NOMO-1 treated with DMSO at 0.1 percent for 48 hours (cell line): ENCODE data around the gene ETFA.

Source experiments
- DNase-seq: peaks from one replicate; lab custom pipeline; 2025; ENCODE audit not compliant: unreplicated experiment; lab: John Stamatoyannopoulos, UW

ETFA gene

GRCh38 chr15:76223521-76223920 lies 87.7 kb downstream of the ETFA start:
- DNase-seq = no peak

DNA sequence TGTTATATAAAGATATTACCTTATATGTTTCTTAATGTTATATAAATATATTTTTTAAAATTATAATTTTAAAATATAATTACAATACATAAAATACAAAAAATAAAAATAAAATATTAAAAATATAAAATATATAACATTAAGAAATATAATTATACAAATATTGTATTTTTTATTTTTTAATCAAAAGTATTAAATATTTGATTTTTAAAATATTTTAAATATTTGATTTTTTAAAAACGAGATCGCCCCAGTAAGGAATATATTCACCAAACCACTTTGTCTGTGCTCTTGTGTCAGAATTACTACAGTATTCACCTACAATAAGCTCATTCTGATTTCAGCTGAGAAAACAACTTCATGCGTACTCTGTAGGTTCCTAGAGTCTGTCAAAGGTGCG lies 89.1 kb downstream of the ETFA start:
- no peak for DNase-seq

DNA sequence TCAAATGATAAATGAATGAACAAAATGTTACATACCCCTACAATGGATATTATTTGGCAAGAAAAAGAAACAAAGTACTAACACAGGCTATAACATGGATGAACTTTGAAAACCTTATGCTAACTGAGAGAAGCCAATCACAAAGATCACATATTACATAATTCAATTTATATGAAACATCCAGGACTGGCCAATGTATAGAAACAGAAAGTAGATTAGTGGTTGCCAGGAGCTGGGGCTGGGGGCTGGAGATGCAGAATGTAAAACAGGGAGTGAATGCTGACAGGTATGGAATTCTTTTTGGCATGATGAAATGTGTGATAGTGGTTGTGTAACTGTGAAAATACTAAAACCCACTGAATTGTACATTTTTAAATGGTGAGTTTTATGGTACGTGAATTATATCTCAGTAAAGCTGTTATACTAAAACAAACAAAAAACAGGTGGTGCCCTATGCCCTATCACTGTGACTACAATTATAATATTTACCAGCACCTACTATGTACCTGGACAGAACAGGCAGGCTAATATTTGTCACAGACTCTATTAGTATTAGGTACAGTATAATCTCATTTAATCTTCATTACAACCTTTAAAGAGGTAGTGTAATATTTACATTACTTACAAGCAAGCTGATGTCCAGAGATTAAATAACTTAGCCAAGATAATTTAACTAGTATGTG lies 90.0 kb downstream of the ETFA start:
- DNase-seq = no peak

DNA sequence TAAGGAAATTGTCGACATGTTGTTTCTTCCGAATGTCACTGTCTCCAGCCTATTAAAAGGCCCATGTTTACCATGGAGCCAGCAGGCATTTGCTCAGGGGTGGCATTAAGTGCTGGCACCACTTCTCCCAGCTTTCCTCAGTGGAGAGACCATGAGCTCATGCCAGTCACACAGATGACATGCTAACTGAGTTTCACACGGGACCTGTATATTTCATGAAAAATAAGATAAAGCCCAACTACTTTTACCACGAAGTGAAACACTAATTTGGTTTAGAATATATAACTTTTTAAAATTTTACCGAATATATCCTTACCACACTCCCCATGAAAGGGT lies 93.4 kb downstream of the ETFA start:
- DNase-seq = no peak

DNA sequence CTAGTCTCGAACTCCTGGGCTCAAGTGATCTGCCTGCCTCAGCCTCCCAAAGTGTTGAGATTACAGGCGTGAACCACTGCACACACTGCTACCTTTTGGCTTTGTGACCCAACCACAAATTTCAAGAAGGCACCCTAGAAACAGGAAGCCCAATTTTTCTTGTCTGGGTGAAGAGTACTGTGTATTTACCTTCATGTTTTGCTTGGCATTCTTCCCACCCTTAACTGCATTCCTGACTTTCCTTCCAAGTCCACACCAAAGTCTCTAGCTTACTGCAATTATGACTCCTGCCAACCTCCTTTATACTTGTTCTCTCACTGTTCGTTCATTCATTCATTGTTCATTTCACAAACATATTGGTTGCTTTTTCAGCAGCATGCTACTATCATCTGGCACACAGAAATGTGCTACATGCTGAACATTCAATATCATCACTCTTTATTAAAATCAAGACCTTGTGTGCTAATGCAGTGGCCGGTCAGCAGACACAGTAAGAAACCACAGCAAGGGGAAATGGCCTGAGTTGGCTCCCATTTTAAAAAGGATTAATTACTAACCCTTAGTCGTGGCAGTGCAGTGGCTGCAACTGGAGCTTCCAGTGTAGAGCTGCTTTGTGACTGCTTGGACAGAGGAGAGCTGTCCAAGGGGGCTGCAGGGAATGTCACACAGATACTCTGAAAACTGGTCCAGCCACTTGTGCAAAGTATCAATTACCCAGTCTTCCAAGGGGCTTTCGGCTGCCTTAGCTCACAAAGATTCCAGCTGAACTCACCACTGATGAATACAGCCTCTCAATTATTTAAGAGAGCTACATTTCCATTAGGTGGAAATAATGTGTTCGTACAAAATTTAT lies 94.0 kb downstream of the ETFA start:
- no peak for DNase-seq

- no peak for DNase-seq
Observed at GRCh38 chr15:76215634-76216033, 95.6 kb downstream of the ETFA start.

GRCh38 chr15:76209942-76210341 lies 101.3 kb downstream of the ETFA start:
- DNase-seq = no peak

- DNase-seq = no peak
Observed at GRCh38 chr15:76209523-76209922, 101.7 kb downstream of the ETFA start.

DNA sequence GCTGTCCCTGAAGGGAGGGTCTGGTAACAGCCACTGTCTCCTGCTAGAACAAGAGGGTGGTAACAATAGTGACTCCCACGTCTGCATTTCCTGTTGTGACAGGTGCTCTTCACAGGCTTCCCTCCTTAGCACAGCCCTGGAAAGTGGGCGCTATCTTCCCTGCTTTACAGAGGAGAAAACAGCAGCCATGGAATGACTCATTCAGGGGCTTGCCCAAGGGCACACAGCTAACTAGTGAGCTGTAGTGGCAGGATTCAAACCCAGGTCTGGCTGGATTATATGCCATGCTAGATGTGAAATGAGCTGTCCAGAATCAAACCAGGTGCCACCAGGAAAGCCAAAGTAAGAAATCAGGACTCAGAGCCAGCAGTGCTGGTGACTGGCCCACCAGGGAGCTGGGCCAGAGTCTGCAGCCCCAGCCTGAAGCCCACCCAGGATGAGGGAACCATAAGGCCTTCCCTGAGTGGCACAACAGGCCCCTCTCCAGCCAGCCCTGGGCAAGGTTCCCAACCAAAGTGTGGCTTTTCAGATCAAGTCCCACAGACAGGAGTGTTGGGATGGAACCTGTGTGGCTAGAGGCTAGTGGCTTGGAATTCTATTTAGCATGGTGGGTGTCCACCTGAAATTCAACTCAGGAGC lies 102.4 kb downstream of the ETFA start:
- no peak for DNase-seq

GRCh38 chr15:76208084-76208785 lies 103.0 kb downstream of the ETFA start:
- DNase-seq = no peak

DNA sequence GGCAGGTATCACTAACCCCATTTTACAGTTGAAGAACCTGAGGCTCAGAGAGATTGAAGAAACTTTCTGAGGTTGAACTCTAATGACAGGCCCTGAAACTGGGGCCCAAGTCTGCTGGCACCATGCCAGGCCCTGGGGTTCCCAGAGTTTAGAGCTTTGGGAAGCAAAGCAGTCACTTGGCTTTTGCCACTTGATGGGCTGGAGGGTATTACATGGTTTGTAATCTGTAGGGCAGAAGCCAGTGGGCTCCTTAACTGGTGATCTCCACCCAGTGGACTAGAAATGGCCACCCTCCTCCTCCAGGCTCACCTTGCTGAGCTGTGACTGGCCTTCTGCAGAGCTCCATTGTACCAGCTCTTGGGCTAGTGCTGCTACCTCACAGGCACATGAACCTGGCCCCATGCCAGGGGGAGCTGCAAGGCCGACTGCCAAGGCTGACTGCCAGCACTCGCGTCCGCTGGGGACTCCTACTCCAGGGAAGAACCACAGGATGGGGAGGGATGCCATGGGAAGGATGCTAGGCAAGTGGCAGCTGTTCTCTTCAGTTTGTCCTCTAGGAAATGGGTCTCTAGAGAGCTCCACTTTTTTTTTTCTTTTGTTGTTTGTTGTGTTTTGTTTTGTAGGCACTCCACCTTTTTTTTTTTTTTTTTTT lies 104.8 kb downstream of the ETFA start:
- no peak for DNase-seq

GRCh38 chr15:76204916-76205460 lies 106.3 kb downstream of the ETFA start:
- no peak for DNase-seq

GRCh38 chr15:76204109-76204845 lies 107.0 kb downstream of the ETFA start:
- DNase-seq = no peak

DNA sequence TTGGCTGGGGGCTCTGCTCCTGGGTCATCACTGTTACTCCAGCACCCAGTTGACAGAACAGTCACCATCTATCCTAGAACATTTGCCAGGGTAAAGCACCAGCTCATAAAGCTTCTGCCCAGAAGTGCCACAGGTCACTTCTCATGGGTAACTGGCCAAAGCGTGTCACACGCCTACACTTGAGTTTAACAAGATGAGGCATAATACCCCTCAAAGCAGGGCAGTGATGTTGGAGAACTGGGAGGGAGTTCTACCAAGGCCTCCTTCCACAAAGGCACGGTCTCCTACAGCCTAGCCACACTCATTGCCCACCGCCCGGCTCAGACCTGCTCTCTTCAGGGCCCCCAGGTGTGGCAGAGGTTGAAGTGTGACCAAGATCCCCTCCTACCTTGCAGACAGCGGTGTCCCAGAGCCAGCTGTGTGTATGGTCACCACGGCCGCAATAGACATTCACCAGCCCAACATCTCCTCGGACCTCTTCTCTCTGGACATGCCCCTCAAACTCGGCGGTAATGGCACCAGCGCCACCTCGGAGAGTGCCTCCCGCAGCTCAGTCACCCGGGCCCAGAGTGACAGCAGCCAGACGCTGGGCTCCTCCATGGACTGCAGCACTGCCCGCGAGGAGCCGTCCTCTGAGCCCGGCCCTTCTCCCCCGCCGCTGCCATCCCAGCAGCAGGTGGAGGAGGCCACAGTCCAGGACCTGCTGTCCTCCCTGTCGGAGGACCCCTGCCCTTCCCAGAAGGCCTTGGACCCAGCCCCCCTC lies 107.7 kb downstream of the ETFA start:
- DNase-seq = no peak

- no peak for DNase-seq
Observed at GRCh38 chr15:76201536-76202255, 109.6 kb downstream of the ETFA start.

DNA sequence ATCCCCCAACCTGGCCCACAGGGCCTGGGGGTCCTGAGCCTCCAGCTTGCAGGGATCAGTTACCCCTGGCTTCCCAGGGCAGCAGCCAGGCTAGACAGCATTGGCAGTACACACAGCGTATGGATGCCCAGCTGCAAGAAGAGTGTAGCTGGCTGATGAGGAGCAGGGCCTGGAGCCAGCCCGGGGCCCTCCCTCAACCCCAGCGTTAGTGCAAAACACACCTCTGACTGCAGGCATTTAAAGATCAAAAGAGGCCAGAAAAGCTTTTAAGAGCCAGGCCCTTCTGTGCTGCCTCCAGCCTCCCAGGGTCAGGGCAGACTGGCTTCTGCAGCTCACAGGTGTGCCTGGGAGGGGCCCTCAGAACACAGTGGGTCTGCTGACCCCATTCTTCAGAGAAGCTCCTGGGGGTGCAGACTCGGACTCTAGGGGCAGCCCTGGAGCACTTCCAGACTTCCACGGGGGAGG lies 110.6 kb downstream of the ETFA start:
- DNase-seq = no peak

GRCh38 chr15:76200083-76200465 lies 111.2 kb downstream of the ETFA start:
- DNase-seq = no peak
